GM18511 (cell line): ENCODE results near the gene LRRC45.

Experiments
- ATAC-seq: cut with Tn5 transposase; IDR thresholded peaks from one replicate; pipeline ENCODE4 v1.9.1; 2021; ENCODE audit warnings: mild to moderate bottlenecking, moderate library complexity; ENCODE audit not compliant: unreplicated experiment

LRRC45 gene

DNA sequence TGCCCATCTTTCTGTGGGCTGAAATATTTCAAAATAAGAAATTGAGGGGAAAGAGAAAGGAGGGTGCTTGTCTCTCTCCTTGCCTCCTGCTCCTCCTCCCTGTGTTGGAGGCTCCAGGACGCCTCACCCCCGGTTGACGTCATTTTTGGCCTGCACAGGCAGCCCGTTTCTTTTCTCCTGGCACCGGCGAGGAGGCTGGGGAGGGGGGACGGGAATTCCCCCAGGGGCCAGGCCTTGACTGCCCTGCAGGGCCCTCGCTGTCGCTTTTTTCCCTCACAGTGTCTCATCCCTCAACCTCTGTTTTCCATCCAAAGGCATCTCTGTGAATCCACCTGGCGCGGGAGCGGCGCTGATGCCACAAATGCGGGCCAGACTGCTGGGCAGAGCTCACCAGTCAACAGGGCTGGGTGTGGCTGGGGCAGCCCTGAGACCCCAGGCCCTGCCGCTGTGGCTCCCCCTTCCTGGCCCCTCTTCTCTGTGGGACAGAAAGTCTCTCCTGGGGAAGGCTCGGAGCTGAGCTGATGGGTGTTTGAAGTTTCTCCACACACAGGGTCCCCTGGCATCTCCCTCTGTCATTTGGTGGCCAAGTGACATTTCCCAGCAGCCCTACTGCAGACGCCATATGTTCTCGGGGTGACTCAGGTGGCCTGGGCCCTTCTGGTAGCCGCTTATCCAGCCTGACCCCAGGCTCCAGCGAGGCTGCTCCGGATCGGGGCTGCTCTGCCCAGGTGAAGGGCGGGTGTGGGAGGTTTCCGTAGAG, 16.5 kb upstream of the LRRC45 start:
- no peak for ATAC-seq

DNA sequence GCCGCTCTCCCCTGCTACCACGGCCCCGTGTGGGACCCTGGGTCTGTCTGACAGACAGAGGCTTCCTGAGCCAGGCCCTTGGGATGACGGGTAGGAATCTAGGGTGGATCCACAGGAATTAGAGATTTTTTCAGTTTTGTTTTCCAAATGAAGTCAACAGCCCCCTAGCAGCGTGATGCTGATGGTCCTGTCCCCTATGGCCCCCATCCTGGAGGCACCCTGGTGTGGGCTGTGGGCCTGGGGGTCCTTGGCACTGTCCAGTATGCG, 15.9 kb upstream of the LRRC45 start:
- ATAC-seq, result no peak

DNA sequence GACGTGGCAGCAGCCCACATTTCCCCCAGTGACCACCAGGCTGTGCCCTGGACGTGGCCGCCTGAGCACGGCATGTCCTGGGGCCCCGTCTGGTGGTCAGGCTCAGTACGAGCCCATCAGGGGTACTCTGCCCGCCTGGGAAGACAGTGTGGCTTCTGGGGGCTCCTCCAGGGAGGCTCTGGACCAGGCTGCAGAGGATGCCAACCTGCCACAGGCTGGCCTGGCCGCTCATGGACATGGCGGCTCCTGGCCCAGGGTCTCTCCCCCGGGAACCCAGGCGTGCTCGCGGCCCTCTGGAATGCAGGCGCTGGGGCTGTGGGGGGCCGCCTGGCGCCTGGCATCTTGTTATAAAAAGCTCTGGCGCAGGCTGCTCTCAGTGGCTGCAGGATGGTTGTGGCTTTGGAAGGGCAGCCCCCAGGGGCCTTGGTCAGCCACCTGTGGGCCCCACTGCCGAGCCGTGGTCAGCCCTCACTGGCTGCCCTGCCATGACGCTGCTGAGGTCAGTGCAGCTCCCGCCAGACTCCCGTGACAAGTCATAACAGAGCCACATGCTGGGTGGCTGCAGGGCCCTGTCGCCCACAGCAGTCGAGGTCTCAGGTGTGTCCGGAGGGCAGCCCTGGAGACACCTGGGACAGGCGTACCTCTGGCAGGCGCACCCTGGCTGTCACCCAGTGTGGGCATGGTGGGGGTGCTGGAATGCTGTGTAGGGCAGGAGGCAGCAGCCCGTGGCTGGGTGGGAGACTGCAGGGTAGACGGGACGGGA, 15.4 kb upstream of the LRRC45 start:
- no peak for ATAC-seq

DNA sequence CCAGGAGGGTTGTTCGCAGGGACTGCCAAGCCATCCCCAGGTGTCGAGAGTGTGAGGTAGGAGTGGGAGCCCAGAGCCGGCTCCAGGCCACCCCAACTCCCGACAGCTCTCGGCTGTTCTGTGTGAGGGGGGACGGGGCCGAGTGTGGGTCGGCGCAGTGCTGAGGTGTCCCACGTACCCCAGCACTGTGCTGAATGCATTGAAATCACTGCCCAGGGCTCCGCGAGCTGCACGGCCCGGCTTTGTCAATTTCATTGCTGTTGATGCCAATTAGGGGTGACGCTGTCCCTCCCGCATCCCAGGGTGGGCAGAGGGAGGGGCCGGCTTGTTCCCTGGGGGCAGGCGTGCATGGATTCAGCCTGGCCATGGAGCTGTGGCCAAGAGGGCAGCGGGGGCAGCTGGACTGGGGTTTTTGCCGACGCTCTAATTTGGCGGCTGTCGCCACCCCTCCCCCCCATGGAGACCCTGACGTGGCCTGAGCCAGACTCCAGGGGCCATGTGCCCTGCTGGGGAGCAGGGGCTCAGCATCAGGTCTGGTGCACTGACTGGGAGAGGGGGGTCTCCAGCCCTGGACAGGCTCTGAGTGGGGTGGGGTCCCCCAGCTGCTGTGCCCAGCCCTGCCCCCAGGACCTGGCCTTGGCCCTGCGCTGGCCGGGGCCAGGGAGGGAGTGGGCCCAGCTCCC, 14.7 kb upstream of the LRRC45 start:
- no peak for ATAC-seq

DNA sequence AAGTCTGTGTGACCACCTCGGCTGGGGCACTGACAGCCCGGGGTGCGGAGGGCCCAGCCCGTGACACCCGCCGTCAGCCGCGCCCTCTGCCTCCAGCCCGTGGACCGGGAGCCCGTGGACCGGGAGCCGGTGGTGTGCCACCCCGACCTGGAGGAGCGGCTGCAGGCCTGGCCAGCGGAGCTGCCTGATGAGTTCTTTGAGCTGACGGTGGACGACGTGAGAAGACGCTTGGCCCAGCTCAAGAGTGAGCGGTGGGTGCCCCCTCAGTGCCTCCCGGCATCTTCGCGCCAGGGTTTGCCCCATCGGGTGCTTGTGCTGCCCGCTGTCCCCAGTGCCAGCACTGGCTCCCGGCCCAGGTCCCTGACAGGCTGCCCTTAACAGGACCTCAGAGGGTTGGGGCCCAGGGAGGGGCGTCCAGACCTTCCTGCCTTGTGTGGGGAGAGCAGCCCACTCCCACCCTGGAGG, 14.1 kb upstream of the LRRC45 start:
- ATAC-seq, result no peak

DNA sequence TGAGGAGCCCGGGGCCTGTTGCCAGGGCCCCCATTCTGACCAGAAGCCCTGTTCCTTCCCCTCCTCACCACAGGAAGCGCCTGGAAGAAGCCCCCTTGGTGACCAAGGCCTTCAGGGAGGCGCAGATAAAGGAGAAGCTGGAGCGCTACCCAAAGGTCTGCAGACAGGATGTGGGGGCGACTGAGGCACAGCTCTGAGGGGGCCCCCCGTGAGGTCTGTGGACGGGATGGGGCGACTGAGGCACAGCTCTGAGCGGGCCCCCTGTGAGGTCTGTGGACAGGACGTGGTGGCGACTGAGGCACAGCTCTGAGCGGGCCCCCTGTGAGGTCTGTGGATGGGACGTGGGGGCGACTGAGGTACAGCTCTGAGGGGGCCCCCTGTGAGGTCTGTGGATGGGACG, 13.7 kb upstream of the LRRC45 start:
- no peak for ATAC-seq

DNA sequence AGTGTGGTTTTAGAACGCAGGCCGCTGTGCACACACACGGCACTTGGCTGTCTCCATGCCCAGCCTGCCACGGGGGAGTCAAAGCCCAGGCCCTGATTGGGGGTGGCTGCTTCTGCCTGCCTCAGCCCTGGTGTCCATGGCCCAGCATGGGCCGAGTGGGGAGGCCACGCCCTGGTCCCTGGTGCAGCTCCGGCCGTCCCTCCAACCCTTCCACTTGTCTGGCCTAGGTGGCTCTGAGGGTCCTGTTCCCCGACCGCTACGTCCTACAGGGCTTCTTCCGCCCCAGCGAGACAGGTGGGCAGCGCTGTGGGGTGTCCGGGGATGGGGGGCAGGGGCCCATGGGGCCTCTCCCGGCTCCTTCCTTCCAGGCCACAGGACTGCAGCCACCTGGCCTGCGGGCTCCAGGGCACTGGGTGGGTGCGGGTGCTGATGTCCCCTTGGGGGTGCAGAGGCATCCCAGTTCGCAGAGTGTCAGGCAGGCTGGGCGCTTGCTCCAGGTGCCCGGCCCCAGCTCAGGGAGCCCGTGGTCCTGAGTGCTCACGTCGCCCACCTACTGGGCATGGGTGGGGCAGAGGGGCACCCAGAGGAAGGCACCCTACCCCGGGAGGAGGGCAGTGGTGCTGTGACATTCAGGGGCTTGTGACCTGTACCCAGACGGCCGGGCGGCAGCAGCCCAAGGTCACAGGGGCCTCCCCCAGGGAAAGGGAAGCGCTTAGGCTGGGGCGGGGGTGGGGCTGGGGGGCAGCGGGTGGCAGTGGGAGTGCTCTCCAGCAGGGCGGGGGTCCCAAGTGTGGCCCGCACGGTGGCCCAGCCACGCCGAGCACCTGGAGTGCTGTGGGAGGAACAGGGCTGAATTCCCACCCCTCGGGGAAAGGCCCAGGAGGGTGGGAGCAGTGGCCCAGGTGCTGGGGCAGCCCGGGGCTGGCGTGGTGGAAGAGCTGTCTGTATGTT, 12.3 kb upstream of the LRRC45 start:
- no peak for ATAC-seq

DNA sequence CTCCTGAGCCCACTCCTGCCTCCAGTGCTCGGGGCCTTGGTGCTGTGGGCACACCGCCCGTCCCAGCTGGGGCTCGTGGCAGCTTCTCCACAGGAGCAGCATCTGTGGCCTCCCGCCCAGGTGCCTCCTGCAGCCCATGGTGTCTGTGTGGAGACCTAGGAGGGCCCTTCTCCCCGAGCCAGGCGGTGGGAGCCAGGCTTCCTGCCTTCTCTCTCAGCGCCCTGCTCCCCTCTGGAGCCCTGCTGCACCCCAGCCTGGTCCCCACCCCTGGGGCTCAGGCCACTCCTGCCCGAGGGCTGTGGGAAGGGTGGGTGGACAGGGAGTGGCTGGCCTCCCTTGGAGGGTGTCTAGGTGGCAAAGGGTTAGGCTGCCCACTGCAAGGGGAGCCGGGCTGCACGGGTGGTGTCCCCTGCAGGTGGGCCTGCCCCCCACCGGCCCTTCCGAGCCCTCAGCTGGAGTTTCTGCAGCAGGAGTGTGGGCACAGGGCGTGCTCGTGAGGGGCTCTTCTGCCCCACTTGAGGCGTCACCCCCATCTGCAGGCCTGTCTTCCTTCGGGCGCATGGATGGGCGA, 11.4 kb upstream of the LRRC45 start:
- no peak for ATAC-seq

DNA sequence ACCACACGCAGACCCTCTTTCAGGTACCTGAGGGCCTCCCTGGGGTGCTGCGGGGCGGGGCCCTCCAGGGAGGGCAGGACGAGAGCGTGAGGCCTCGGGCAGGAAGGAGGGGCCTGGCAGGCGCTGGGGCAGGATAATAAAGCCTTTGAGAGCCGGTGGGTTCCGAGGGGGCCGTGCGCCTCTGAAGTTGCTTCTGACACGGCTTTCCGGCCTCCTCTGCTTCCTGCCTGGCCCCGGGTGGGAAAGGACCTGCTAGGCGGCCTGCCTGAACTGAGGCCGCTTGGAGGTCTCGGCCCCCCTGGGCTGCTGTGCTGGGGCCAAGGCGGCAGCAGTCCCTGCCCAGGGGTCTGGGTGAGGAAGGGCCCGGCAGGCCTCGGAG, 10.9 kb upstream of the LRRC45 start:
- ATAC-seq, result no peak

DNA sequence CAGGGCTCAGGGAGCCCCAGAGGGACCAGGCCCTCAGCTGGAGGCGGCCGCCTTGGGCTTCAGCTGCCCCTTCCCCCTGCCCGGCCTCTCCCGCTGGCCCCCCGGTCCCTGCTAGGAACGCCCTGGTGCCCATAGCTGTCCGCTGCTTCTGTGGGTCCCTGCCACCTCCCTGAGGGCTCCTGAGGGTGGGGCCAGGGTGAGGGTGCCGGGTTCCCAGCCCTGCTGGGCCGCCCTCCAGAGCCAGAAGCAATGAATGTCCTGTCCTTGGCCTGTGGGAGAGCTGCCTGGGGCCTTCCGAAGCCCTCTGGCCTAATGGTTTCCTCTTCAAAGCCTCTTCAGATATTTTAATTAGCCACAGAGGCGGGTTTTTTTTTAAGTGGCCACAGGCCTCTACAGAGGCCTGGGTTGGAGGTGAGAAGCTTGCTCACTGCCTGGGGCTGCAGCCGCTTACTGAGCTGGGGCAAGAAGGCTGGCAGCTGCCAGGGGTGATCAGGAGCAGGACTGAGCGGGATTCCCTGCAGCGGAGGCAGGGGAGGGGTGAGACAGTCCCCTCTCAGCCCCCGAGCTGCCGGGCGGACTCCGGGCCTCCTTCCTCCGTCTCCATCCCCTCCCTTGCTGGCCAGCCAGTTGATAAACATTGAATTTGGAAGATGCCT, 10.3 kb upstream of the LRRC45 start:
- no peak for ATAC-seq

DNA sequence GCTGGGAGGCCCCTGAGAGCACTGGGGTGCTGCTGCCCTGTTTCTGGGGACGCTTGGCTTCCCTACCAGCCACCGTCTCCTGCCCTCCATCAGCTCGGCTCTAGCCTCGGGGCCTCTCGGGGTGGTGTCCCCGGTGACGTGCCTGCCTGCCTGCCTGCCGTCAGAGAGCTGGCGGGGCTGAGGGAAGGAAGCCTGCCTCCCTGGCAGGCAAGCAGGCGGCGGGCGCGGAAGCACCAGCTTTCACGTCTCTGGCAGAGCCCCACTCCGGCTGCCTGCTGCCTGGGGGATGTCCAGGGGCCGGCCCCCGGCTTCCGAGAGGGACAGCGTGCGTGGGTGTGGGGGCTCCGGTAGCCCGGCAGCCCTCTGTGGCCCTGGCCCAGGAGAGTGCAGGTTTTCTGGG, 9.8 kb upstream of the LRRC45 start:
- no peak for ATAC-seq

DNA sequence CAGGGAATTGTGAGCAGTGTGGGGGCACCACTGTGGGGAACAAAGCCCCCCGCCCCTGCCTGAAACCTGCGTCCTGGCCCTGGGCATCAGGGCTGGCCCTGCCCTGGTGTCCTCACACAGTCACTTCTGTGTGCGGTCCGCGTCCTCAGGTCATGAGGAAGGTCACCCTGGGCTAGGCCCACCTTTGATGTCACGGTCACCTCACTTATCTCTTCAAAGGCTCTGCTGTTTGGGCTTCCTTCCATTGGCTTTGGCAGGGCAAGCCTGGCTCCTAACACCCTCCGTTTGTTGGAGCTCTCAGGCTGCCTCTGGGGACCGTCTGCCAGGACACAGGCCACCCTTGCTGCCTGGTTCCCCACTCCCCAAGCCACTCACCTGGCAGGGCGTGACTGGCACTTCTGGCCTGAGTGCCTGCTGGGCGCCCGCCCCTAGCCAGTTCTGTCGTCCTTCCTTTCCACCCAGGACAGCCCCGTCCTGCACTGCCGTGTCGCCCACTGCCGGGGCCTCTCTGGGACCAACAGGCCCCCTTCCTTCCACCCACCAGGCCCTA, 9.3 kb upstream of the LRRC45 start:
- ATAC-seq, result no peak

DNA sequence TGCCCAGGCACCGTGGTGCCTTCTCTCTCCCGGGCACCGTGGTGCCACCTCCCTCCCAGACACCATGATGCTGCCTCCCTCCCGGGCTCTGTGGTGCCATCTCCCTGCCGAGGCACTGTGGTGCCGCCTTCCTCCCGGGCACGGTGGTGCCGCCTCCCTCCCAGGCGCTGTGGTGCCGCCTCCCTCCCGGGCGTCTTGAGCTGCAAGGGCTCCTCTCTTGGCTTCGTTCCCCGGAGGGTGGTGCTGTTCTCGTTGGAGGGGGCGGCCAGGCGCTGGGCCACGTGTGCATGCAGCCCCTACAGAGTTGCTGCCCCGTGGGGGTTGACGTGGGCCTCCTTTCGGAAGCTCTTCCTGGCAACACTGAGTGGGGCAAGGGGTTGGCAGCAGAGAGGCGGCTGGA, 8.7 kb upstream of the LRRC45 start:
- ATAC-seq, result no peak

DNA sequence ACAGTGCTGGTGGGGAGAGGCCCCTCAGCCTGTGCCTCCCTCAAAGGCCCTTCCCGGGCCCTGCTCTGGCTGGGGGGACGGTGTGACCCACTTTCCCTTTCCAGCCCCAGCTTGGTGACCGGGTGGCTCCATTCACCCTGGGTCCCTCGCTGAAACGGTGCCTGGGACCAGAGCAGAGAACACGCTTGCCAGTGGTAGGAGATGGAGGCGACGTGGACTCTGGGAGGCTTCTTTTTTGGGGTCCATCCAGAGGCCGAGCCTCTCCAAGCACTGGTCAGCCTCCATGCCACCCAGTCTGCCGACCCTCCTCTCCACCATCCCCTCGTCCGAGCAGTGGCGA, 8.2 kb upstream of the LRRC45 start:
- ATAC-seq, result no peak

DNA sequence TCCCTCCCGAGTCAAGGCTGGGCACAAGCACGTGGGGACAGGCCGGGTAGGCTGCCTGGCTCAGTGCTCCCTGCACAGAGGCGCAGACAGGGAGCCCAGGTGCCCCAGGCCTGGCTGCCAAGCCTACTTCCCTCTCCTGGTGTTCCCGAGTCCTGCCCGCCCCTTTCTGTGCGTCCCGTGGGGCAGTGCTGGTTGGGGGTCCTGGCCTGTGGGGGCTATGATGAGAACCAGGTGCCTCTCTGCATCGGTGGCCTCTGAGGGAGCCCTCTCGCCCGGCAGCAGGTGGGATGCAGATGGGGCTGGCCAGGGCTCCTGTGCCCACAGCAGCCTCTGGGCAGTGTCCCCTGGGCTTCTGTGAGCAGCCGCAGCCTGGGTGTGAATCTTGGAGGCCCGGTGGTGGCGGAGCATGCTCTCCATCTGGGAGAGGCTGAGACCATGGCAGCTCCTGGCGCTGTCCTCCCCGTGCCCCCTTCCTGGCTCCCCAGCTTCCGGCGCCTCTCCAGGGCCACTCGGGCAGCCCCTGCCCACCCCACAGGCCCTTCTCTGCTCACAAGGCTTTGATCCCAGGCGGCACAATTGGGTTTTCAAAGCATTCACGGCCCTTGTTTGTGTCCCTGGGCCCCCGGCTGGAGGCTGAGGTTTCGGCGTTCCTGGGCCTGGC, 7.7 kb upstream of the LRRC45 start:
- ATAC-seq, result no peak

DNA sequence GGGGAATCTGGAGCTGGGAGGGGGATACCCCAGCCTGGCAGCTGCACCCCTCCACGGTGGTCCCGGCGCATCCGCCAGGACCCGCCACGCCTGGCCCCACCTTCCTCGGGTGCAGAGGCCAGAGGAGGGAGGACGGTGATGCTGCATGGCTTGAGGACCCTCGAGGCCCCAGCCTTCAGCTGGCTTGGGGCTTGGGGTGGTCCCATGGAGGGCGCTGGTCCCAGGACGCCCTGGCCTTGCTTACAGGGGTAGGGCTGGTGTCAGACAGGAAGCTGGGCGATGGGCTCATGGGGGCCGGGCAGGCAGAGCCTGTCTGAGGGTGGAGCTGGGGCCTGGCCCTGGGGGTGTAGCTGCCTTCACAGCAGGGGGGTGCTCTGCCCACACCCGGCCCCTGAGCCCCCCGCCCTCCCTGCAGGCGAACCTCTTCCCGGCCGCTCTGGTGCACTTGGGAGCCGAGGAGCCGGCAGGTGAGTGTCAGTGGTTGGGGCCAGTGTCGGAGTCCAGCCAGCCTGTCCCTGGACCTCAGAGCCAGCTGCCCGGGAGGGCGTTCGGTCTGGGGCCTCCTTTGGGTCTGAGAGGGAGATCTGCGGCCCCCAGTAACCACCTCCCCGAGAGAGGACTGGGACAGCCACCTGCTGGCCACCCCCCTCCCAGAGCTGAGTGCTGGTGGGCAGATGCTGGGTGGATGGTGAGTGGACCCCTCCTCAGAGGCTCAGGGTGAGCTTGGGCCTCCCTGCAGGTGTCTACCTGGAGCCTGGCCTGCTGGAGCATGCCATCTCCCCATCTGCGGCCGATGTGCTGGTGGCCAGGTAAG, 6.8 kb upstream of the LRRC45 start:
- no peak for ATAC-seq

DNA sequence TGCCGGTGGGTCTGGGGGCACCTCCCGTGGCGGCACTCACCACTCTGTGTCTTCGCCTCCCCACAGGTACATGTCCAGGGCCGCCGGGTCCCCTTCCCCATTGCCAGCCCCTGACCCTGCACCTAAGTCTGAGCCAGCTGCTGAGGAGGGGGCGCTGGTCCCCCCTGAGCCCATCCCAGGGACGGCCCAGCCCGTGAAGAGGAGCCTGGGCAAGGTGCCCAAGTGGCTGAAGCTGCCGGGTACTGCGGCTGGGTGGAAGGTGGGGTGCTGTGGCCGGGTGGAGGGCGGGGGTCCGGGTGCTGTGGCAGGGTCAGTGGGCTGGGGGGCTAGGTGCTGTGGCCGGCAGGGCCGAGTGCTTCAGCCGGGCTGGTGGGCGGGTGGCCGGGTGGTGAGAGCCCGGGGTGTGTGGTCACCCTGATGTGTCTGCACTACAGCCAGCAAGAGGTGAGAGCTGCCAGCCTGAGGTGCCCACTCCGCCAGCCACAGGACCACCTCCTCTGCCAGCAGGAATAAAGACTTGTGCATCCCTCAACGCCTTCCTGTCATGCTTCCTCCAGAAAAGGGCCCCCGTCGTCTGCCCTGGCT, 6.1 kb upstream of the LRRC45 start:
- no peak for ATAC-seq

DNA sequence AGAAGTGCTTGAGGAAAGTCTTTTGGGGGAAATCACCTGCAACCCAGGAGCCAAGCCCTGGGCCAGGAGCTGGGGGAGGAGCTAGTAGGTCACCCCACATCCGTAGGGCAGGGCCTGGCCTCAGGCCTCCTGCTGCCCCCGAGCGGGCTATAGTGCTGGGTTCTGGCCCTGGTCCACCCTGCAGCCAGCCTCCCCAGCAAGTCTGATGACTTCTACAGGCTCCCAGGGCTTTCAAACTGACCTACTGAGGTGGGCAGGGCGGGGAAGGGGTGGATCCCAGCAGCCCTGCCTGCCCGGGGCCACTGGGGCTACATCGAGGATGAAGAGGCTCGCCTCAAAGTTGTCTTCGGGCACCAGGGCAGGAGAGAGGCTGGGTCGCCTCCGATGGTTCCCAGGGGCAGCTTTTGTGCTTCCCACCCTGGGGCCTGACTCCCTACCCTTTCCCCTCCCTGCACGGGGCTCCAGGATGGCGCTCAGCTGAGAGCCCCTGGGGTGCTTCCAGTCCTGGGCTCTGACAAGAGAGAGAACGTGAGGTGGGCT, 5.4 kb upstream of the LRRC45 start:
- no peak for ATAC-seq
